B cell (primary cell): ENCODE data around the gene KIAA0232. TPM values are rescaled to one million over a fixed set of nuclear protein-coding genes. Genes with fewer than 3 reads are reported as not detected.

ENCODE experiments used
- ATAC-seq: fragments of 200-7000 bp; cut with Tn5 transposase; one replicate; pipeline ENCODE4 v1.10.0; 2021; ENCODE audit warnings: low read depth, mild to moderate bottlenecking, moderate number of reproducible peaks, moderate library complexity
- CTCF ChIA-PET: fragments of 350-600 bp; sonication (Branson Sonifier 250); formaldehyde crosslinking; loops from one replicate; lab custom pipeline; 2021; ENCODE audit warnings: antibody characterized with exemption, inconsistent platforms; lab: Charles Lee
- POLR2A ChIA-PET: fragments of 350-600 bp; sonication (Branson Sonifier 250); formaldehyde crosslinking; loops from one replicate; lab custom pipeline; 2021; ENCODE audit warnings: antibody characterized with exemption; lab: Charles Lee
- DNase-seq: peaks from one replicate; pipeline ENCODE4 v3.0.0; 2013
- H2AFZ ChIP-seq: 2 replicates; pipeline ENCODE4 v1.6.1; 2012; ENCODE audit warnings: mild to moderate bottlenecking, low read depth, low read length; ENCODE audit not compliant: insufficient read depth, poor library complexity, severe bottlenecking
- H3K27ac ChIP-seq, 2 donors: 1 replicate in 1 of 2; 2 replicates in 1 of 2; pipeline ENCODE4 v1.5.1; 2012 to 2013; ENCODE audit warnings: low read length in 2 of 2, mild to moderate bottlenecking in 2 of 2, moderate library complexity in 1 of 2
- H3K27me3 ChIP-seq, 4 experiments: fragments of 200-600 bp in 1 of 4; sonication (generic) in 1 of 4; replicated peaks in 1 of 4; 1 replicate in 2 of 4; 2 replicates in 2 of 4; pipeline versions ENCODE4 v1.6.1 to v1.7.0; 2013 to 2016; ENCODE audit warnings: low read length in 3 of 4, mild to moderate bottlenecking in 2 of 4, mixed read lengths in 1 of 4, moderate library complexity in 1 of 4; ENCODE audit not compliant: insufficient read depth in 4 of 4, control insufficient read depth in 3 of 4; ENCODE audit errors: control extremely low read depth in 1 of 4
- H3K36me3 ChIP-seq, 2 experiments: replicated peaks in 1 of 2; 1 replicate in 1 of 2; 2 replicates in 1 of 2; pipeline versions ENCODE4 v1.6.1 to v1.7.1; 2013; ENCODE audit warnings: low read length in 1 of 2; ENCODE audit not compliant: insufficient read depth in 2 of 2, control insufficient read depth in 1 of 2; ENCODE audit errors: control extremely low read depth in 1 of 2, extremely low read depth in 1 of 2
- H3K4me1 ChIP-seq, 2 donors: fragments of 200-600 bp in 1 of 2; sonication (generic) in 1 of 2; 1 replicate in 1 of 2; 2 replicates in 1 of 2; pipeline versions ENCODE4 v1.5.1 to v1.6.1; 2013 to 2017; ENCODE audit warnings: low read length in 2 of 2; ENCODE audit not compliant: control insufficient read depth in 2 of 2, insufficient read depth in 2 of 2
- H3K4me2 ChIP-seq: replicated peaks from 2 replicates; pipeline ENCODE3; 2012; ENCODE audit warnings: mild to moderate bottlenecking, low read depth, low read length; ENCODE audit not compliant: poor library complexity, severe bottlenecking
- H3K4me3 ChIP-seq, 5 experiments: fragments of 200-600 bp in 1 of 5; sonication (generic) in 1 of 5; 1 replicate in 3 of 5; 2 replicates in 2 of 5; pipeline versions ENCODE4 v1.5.1 to v1.7.0; 2011 to 2016; ENCODE audit warnings: low read length in 4 of 5, mild to moderate bottlenecking in 4 of 5, low read depth in 2 of 5, control low read depth in 1 of 5, moderate library complexity in 1 of 5; ENCODE audit not compliant: insufficient read depth in 1 of 5; ENCODE audit errors: control extremely low read depth in 1 of 5, extremely low read depth in 1 of 5
- H3K79me2 ChIP-seq: fragments of 200-600 bp; sonication (generic); one replicate; pipeline ENCODE4 v1.6.0; 2016; ENCODE audit warnings: low read length; ENCODE audit not compliant: control insufficient read depth, insufficient read depth
- H3K9ac ChIP-seq: fragments of 200-600 bp; sonication (generic); 2 replicates; pipeline ENCODE4 v1.6.1; 2017; ENCODE audit warnings: mild to moderate bottlenecking, low read length, moderate library complexity
- H3K9me3 ChIP-seq, 3 donors: one replicate each; pipeline versions ENCODE4 v1.6.1 to v1.7.1; 2013; ENCODE audit warnings: low read length in 2 of 3; ENCODE audit not compliant: control insufficient read depth in 2 of 3, insufficient read depth in 1 of 3; ENCODE audit errors: control extremely low read depth in 1 of 3
- H4K20me1 ChIP-seq: 2 replicates; pipeline ENCODE4 v1.6.0; 2012; ENCODE audit warnings: mild to moderate bottlenecking, low read length; ENCODE audit not compliant: insufficient read depth, control insufficient read depth, poor library complexity, severe bottlenecking
- H3K27ac Mint-ChIP-seq: one replicate; pipeline ENCODE4 v1.8.0; 2021; ENCODE audit warnings: mixed read lengths
- H3K27me3 Mint-ChIP-seq: one replicate; pipeline ENCODE4 v1.8.0; 2021; ENCODE audit warnings: mixed read lengths
- H3K4me1 Mint-ChIP-seq: one replicate; pipeline ENCODE4 v1.8.0; 2021; ENCODE audit warnings: mixed read lengths
- H3K4me3 Mint-ChIP-seq: one replicate; pipeline ENCODE4 v1.8.0; 2021; ENCODE audit warnings: mixed read lengths
- H3K9me3 Mint-ChIP-seq: one replicate; pipeline ENCODE4 v1.8.0; 2022; ENCODE audit warnings: mixed read lengths; ENCODE audit not compliant: insufficient read depth
- CTCF ChIP-seq: fragments of 200-600 bp; IDR thresholded peaks from one replicate; pipeline ENCODE4 v1.8.0; 2022; ENCODE audit warnings: antibody characterized with exemption, mild to moderate bottlenecking
- EZH2 ChIP-seq: IDR thresholded peaks from 2 replicates; pipeline ENCODE4 v1.6.1; 2012; ENCODE audit warnings: borderline replicate concordance, low read depth, mild to moderate bottlenecking, moderate library complexity, low read length; ENCODE audit not compliant: insufficient read depth, poor library complexity, severe bottlenecking
- WGBS: methylation state at CpG from one replicate; pipeline ENCODE4 v1.1.5; 2013; ENCODE audit warnings: missing lambda C conversion rate; ENCODE audit not compliant: insufficient coverage; 5-methylcytosine and 5-hydroxymethylcytosine counted together
- intact Hi-C: fragments of 100-400 bp; cut with micrococcal nuclease; formaldehyde crosslinking; loops from one replicate; pipeline ENCODE4 v1.10.0; 2022
- polyA plus RNA-seq: library from polyadenylated mRNA; depleted of rRNA; stranded (reverse); fragments of >200 nt; gene quantifications from 2 replicates; pipeline ENCODE4 v1.2.3, GENCODE V29; 2012
- total RNA-seq, 2 donors: library from RNA; stranded (reverse); fragments of 120-200 nt in 1 of 2; gene quantifications; 1 replicate in 1 of 2; 2 replicates in 1 of 2; pipeline versions ENCODE4 v1.2.3 to v1.2.4, GENCODE V29; 2013 to 2022

Gene KIAA0232
- total and polyA plus RNA-seq, 2 donors (not counting 1 experiment from before 2014, with no cell fraction given), result 2.9 to 20.8 TPM

- Histone ChIP-seq H3K9me3 (peaks cover 0 to 8% (median 0%) of the 10 kb centered on the region in 3 donors), H3K27ac (no peak overlapping the region), H3K9ac (no peak overlapping the region), H3K4me1 (peaks cover 0 to 5% of the 10 kb centered on the region in 2 donors), H3K27me3 (no peaks in the 10 kb centered on the region), H3K4me3 (no peak overlapping the region), H2AFZ (no peak overlapping the region), H3K4me2 (no peak overlapping the region), H3K36me3 (peaks cover 0 to 6% of the 10 kb centered on the region in 2 experiments), H4K20me1 (peaks cover 51% of the 10 kb centered on the region), H3K79me2 (peaks cover 68% of the 10 kb centered on the region)
- no peaks in the 10 kb centered on the region for H3K27me3 Mint-ChIP-seq
- CTCF ChIA-PET, result no interaction called here
- WGBS, result 96% methylated on average over 3 of the region's 3 CpGs
- POLR2A ChIA-PET, result no interaction called here
- peaks cover 3% of the 10 kb centered on the region for H3K9me3 Mint-ChIP-seq
- ATAC-seq, result no peak
- intact Hi-C loops, result no loop called here
- TF ChIP-seq EZH2 (no peak), CTCF (no peak)
- no peak for DNase-seq
- H3K27ac Mint-ChIP-seq, result no peak overlapping the region
- H3K4me3 Mint-ChIP-seq, result no peak overlapping the region
- H3K4me1 Mint-ChIP-seq, result peaks cover 26% of the 10 kb centered on the region
Measured at GRCh38 chr4:6932475-6932874, 149.9 kb downstream of the KIAA0232 start.

- no peak for DNase-seq
- ChIA-PET CTCF (no interaction called here), POLR2A (no interaction called here)
- Mint-ChIP-seq H3K4me3 (no peak overlapping the region), H3K9me3 (peaks cover 3% of the 10 kb centered on the region), H3K4me1 (peaks cover 31% of the 10 kb centered on the region), H3K27ac (no peak overlapping the region), H3K27me3 (no peaks in the 10 kb centered on the region)
- no peak overlapping the region for H2AFZ ChIP-seq
- TF ChIP-seq CTCF (no peak), EZH2 (no peak)
- H3K9me3 ChIP-seq, result peaks cover 0 to 10% (median 0%) of the 10 kb centered on the region in 3 donors
- H3K4me3 ChIP-seq, result no peak overlapping the region
- no peak for ATAC-seq
- peaks cover 52% of the 10 kb centered on the region for H4K20me1 ChIP-seq
- WGBS, result 90% methylated on average over 3 of the region's 3 CpGs
- no peak overlapping the region for H3K4me2 ChIP-seq
- H3K27ac ChIP-seq, result no peak overlapping the region
- peaks cover 0 to 6% of the 10 kb centered on the region in 2 experiments for H3K36me3 ChIP-seq
- H3K4me1 ChIP-seq, result peaks cover 3 to 10% of the 10 kb centered on the region in 2 donors
- intact Hi-C loops, result no loop called here
- H3K79me2 ChIP-seq, result peaks cover 68% of the 10 kb centered on the region
- H3K27me3 ChIP-seq, result no peaks in the 10 kb centered on the region
- no peak overlapping the region for H3K9ac ChIP-seq
Measured at GRCh38 chr4:6932918-6933317, 150.4 kb downstream of the KIAA0232 start.

Other genes with a start within 250 kb of the KIAA0232 start
- gene MAN2B2, start 207.5 kb upstream of the KIAA0232 start, total RNA-seq, result 37.0 TPM in 2 replicates
- gene MAN2B2, start 207.5 kb upstream of the KIAA0232 start, polyA plus RNA-seq, result 27.2 and 35.0 TPM in 2 replicates
- gene MRFAP1, start 142.0 kb upstream of the KIAA0232 start, total RNA-seq, result 100 and 113 TPM in 2 replicates
- 54.8 and 108 TPM in 2 replicates for gene MRFAP1, start 142.0 kb upstream of the KIAA0232 start, polyA plus RNA-seq
- gene S100P, start 88.8 kb upstream of the KIAA0232 start, total RNA-seq, result not detected in 2 replicates
- 0.07 TPM in 1 of 2 replicates, not detected in the other for gene S100P, start 88.8 kb upstream of the KIAA0232 start, polyA plus RNA-seq
- 53.8 and 57.2 TPM in 2 replicates for gene MRFAP1L1, start 72.9 kb upstream of the KIAA0232 start, total RNA-seq
- 12.5 and 16.8 TPM in 2 replicates for gene MRFAP1L1, start 72.9 kb upstream of the KIAA0232 start, polyA plus RNA-seq
- 25.3 and 26.3 TPM in 2 replicates for gene BLOC1S4, start 66.6 kb upstream of the KIAA0232 start, total RNA-seq
- gene BLOC1S4, start 66.6 kb upstream of the KIAA0232 start, polyA plus RNA-seq, result 29.2 and 35.5 TPM in 2 replicates
- 42.0 and 44.1 TPM in 2 replicates for gene TBC1D14, start 127.1 kb downstream of the KIAA0232 start, total RNA-seq
- 21.9 and 39.7 TPM in 2 replicates for gene TBC1D14, start 127.1 kb downstream of the KIAA0232 start, polyA plus RNA-seq